Muscle of back (tissue), 11 donors: ENCODE results near the gene CTNNBL1. TPM values are rescaled to one million over a fixed set of nuclear protein-coding genes. Genes with fewer than 3 reads are reported as not detected.
A peak's percentile ranks its signal among the peaks of the same experiment; 100 is the strongest.

Source experiments
- DNase-seq, 3 donors: peaks; one replicate each; pipeline versions ENCODE4 v3.0.0 to v3.0.0-alpha.2; 2013
- polyA plus RNA-seq, 10 donors: library from polyadenylated mRNA; unstranded; fragments of 120-200 nt; gene quantifications; one replicate each; pipeline ENCODE4 v1.2.1, GENCODE V29; 2013; ENCODE audit not compliant: insufficient read length in 10 of 10

CTNNBL1 gene
- polyA plus RNA-seq, 10 donors, result 24.6 to 48.9 (median 30.3) TPM

GRCh38 chr20:37776049-37776448 is 82.2 kb downstream of the CTNNBL1 start:
- DNase-seq, result no peak

GRCh38 chr20:37776526-37776925 is 82.7 kb downstream of the CTNNBL1 start:
- DNase-seq, result no peak

GRCh38 chr20:37777012-37777950 is 83.5 kb downstream of the CTNNBL1 start:
- peak in 1 of 3 donors; percentile 11 for DNase-seq

- peak in 2 of 3 donors; percentile 30 for DNase-seq
Measured at GRCh38 chr20:37777988-37778659, 84.3 kb downstream of the CTNNBL1 start.

GRCh38 chr20:37781626-37782025 is 87.8 kb downstream of the CTNNBL1 start:
- no peak for DNase-seq

- no peak for DNase-seq
Measured at GRCh38 chr20:37786043-37786442, 92.2 kb downstream of the CTNNBL1 start.

- no peak for DNase-seq
Measured at GRCh38 chr20:37789408-37789807, 95.6 kb downstream of the CTNNBL1 start.

GRCh38 chr20:37790900-37791299 is 97.1 kb downstream of the CTNNBL1 start:
- no peak for DNase-seq

- peak; percentile 16 to 34 (median 18) for DNase-seq
Measured at GRCh38 chr20:37796121-37796520, 102.3 kb downstream of the CTNNBL1 start.

GRCh38 chr20:37796733-37797132 is 102.9 kb downstream of the CTNNBL1 start:
- no peak for DNase-seq

- DNase-seq, result no peak
Measured at GRCh38 chr20:37797669-37798175, 103.9 kb downstream of the CTNNBL1 start.

GRCh38 chr20:37798312-37798711 is 104.5 kb downstream of the CTNNBL1 start:
- no peak for DNase-seq

GRCh38 chr20:37800618-37801017 is 106.8 kb downstream of the CTNNBL1 start:
- no peak for DNase-seq

GRCh38 chr20:37801921-37802320 is 108.1 kb downstream of the CTNNBL1 start:
- no peak for DNase-seq

- no peak for DNase-seq
Measured at GRCh38 chr20:37803438-37804307, 109.8 kb downstream of the CTNNBL1 start.

- DNase-seq, result peak in 1 of 3 donors; percentile 14
Measured at GRCh38 chr20:37804584-37805566, 111.0 kb downstream of the CTNNBL1 start.

- DNase-seq, result no peak
Measured at GRCh38 chr20:37807471-37808232, 113.8 kb downstream of the CTNNBL1 start.

- DNase-seq, result no peak
Measured at GRCh38 chr20:37808233-37809070, 114.6 kb downstream of the CTNNBL1 start.

- no peak for DNase-seq
Measured at GRCh38 chr20:37810027-37810426, 116.2 kb downstream of the CTNNBL1 start.
